Raji (cell line): ENCODE results near the gene MEX3C.
A peak's percentile ranks its signal among the peaks of the same experiment; 100 is the strongest.

Experiments
- POLR2A ChIP-seq: IDR thresholded peaks from 2 replicates; pipeline ENCODE4 v1.6.1; 2011; ENCODE audit warnings: low read depth, low read length, control low read depth; ENCODE audit not compliant: insufficient read depth

MEX3C gene

DNA sequence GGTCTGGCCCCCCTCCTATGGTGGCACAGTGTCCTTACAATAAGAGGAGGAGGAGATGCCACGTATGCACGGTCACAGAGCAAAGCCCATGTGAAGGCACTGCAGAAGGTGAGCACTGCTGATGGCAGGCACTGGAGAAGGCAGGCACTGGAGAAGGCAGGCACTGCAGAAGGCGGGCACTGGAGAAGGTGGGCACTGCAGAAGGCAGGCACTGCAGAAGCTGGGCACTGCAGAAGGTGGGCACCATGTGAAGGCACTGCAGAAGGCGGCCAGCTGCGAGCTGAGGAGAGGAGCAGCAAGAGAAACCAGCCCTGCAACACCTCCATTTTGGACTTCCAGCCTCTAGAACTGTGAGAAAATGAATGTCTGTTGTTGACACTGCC is 46.3 kb downstream of the MEX3C start:
- no peak for TF ChIP-seq POLR2A

DNA sequence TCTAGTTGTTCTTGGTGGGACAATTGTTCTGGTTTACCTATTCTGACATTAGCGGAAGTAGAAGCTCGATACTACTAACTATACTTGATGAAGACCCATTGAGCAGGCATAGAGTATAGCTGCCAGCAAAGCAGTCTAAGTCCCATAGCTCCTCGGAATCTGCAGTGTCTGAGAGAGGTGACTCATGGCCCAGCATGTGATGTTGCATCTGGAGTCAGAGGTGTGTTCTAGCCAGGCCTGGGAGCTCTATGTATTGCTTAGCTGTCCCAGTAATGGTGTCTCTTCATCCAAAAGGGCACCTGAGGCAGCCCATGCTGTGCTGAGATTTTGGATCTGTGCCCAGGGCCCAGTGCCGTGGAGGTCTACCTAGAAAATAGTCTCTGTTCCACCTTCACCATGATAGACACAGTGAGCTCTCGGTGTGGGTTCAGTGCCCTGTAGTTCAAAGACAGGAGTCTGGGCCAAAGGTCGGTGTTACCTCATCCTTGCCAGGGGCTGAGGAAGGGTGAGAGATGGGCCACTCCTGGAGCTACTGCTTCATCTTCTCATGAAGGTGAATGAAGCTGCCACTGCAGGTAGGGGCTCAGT is 47.3 kb downstream of the MEX3C start:
- no peak for TF ChIP-seq POLR2A

DNA sequence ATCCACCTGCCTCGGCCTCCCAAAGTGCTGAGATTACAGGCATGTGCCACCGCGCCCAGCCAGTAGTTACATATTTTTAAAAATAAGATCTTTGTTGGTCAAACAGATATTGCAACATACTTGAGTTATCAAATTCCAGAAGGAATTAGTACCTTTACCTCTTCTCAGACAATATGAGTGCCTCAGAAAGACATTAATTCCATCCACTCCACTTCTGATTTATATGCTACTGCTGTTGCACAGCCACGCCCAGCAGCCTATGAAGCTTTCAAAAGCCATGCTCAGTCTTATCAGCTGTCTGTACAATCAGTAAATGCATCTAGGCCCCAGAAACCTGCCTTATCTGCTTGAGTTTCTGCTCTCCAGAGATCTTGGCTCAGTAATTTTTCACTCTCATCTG is 47.8 kb downstream of the MEX3C start:
- no peak for TF ChIP-seq POLR2A

DNA sequence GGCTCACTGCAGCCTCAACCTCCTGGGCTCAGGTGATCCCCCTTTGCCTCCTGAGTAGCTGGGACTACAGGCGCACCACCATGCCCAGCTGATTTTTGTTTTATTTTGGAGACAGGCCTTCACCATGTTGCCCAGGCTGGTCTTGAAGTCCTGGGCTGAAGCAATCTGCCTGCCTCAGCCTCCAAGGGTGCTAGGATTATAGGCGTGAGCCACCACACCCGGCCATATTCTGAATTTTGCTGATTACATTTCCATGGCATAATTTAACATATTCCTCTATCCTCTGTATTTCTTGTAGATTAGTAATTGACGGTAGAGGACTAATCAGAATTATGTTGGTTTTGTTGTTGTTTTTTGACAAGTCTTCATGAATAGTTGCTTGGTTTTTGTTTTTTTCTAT is 50.6 kb downstream of the MEX3C start:
- TF ChIP-seq POLR2A: no peak

DNA sequence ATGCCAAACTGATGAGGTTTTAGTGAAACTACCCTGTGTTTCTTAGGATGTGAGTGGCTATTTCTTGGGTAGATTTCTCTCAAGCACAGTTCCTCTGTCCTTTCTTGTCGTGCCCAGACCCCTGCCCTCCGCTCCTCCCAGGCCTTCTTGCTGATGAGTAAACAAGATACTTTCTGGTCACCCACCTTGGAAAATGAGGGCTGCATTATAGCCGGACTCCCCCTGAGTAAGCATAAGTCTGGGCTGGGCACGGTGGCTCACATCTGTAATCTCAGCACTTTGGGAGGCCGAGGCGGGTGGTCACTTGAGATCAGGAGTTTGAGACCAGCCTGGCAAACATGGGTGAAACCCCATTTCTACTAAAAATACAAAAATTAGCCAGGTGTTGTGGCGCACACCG is 58.5 kb downstream of the MEX3C start:
- no peak for TF ChIP-seq POLR2A

DNA sequence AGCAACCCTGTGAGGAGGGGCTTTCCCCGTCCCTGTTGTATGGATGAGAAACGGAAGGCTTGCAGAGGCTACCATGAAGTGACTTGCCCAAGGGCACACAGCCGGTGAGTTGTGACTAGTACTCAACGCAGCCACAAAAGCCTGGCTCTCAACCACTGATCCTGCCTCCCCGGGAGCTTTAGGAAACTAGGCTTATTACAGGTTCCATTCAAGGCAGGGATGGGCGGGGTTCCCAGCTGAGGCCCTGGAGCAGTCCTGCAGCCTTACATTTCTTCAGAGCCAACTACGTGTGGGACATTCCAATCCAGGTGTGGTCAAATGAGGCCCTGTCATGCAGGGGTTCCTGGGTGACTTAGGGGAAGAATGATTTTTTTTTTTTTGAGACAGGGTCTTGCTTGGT is 59.6 kb downstream of the MEX3C start:
- no peak for TF ChIP-seq POLR2A

DNA sequence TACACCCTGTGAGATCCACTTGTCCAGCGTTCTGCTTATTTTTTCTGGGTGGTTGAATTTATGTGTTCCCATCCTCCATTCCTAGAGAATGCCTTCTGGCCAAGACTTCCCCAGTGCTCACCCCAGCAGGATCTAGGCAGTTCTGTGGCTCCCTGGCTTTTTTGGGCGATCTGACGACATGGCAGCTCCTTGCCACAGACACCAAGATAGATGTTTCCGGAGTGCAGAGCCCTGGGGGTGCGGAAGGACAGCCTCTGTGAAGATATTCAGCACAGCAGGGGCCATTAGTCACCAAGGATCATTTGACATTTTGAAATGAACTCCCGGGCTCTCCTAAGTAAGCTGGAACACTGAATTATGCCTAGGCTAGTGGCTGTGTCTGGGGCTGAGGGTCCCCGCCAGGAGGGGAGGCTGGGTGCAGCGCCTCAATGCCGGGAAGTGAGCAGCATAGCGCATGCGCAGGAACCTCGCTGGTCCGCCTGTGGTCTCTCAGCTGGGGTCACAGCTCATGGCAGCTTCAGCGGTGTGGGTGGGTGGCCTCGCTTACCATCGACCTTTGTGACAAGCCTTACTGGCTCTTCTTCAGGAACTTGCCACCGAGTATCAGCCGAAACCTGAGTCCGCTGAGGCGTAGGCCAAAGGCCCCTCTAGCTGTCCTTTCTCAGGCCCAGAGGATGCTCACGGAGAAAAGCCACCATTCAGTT is 60.3 kb downstream of the MEX3C start:
- TF ChIP-seq POLR2A: no peak

DNA sequence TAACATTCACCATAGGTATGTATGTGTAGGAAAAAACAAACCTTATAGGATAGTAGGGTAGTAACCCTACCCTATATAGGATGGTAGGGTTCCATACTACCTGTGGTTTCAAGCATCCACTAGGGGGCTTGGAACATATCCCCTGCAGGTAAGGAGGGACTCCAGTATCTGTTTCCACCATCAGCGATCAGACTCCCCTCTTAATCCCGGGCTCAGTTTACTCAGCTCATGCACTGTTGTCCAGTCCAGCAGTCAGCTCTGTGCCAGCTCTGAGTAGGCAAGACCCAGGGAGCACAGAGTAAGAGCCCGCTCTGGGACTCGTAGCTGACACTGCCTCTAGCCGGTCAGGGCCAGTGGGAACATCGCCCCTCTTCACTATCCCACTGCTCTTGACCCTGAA is 61.7 kb downstream of the MEX3C start:
- TF ChIP-seq POLR2A: 0 out of 2 replicates have a peak, but pooled peaks have one; percentile 13

DNA sequence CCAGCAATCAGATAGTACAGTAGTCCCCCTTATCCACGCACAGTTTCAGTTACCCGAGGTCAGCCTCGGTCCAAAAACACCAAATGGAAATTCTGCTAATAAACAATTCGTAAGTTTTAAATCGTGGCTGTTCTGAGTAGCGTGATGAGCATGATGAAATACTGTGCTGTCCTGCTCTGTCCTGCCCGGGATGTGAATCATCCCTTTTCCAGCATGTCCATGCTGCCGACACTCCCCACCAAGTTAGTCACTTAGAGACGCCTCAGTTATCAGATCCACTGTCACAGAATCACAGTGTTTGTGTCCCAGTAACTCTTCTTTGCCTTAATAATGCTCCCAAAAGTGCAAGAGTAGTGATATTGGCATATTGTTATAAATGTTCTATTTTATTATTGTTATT is 62.1 kb downstream of the MEX3C start:
- TF ChIP-seq POLR2A: no peak

DNA sequence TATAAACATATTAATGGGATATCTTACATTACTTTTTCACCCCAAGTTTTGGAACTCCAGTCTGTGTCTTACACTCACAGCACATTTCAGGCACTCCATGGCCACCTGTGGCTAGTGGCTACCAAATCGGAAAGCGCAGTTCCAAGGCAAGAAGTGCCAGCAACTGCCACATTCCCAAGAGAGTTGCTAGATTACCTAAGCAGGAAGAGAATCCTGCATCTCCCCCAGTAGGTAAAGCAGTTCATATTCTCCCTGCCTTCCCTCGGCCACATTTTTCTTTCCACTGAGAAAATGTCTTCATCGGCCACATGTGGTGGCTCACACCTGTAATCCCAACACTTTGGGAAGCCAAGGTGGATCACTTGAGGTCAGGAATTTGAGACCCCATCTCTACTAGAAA is 62.8 kb downstream of the MEX3C start:
- no peak for TF ChIP-seq POLR2A

DNA sequence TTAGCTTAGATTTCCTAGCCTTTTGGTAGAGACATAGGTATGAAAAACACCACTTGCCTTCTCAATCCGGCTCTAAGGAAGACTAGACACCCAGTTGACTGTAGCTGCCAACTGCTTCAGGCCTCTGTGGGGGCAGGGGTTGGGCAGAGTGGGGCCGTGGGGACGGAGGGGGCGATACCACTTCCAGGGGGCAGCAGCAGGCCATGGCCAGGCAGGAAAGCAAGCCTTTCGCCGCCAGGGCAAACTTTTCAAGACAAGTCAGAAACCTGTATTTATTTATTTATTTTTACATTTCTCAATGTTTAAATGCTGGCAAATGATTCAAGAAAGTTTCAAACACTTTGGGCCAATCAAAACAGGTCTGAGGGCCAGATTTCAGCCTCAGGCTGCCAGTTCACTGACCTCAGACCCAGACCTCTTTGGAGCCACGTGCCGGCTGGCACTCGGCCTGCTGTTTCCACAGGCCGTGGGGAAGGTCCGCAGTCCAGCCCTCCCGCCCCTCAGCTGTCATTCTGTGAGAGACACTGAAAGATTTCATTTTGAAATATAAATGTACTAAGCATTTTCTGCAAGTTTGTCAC is 63.8 kb downstream of the MEX3C start:
- TF ChIP-seq POLR2A: no peak

DNA sequence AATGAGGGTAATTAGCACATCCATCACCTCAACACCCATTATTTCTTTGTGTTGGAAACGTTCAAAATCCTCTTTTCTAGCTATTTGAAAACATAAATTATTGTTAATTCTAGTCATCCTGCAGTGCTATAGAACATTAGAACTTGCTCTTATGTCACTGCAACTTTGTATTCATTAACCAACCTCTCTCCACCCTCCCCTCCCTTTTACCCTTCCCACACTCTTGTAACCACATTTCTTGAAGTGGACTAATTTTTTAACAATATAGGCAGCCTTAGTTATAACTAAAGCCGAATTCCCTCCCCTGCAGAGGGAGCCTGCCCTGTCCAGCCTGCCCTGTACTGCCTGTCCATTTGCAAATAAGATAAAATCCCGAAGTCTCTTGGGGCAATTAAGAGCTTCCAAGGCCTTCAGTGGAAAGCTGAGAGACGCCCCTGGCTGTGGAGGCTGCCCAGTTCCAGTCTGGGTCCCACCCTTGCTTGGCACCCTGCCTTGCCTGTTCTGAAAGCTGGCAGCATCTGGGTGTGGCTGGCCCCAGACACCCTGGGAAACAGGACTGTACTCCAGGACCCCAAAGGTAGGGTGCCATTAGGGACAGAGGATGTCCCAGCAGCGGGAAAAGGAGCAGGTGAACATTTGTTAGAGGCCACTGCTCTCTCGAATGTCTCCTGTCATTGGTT is 65.1 kb downstream of the MEX3C start:
- no peak for TF ChIP-seq POLR2A

DNA sequence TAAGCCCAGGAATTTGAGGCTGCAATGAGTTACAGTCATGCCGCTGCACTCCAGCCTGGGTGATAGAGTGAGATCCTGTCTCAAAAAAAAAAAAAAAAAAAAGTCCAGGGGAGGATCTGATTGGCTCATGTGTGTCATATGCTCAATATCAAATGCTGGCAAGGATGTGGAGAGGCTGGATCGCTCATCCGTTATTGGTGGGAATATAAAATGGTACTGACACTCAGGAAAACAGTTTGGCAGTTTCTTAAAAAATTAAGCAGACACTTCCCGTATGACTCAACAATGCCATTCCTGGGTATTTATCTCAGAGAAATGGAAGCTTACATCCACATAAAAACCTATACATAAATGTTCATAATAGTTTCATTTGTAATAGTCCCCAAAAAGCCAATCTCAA is 68.9 kb downstream of the MEX3C start:
- no peak for TF ChIP-seq POLR2A

DNA sequence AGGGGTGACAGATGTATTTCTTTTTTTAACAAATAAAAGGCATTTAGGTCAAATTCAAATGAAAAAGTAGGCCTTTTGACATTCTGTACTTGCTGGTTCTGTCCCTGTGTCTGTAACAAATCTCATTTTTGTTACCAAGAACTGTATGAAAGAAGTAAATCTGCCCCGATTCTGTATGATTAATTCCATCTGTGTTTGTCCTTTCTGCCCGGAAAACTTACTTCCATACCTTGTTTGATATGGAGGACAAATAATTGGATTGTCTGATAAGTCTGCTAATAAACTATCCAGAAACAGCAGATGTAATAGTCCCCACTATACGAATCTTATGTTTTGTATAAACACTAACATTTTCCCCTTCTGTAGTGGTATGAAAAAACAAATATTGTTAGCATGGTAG is 69.8 kb downstream of the MEX3C start:
- no peak for TF ChIP-seq POLR2A

DNA sequence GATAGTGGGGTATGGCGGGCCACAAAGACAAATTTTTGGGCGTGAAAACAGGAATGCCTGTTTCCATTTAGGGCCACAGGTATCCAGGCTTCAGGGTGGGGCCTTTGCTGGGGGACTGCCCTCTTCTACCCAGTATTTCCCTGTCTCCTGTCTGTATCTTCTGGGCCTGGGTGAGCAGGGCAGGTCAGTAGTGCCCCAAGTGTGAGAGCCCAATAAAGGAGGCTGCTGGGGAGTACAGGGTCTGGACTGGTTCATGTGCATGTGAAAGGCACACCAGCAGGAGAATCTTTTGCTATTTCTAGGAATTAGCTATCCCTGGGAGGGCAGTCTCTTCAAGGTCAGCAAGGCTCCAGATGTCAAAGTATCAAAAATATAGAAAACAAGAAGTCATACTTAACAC is 71.5 kb downstream of the MEX3C start:
- TF ChIP-seq POLR2A: no peak
